ENCODE data around the gene SOX6.

GRCh38 chr11:15968461-15969130 is 387.8 kb downstream of the SOX6 start:
- TF ChIP-seq CTCF (conservative IDR thresholded peaks at IDR 0.05; ENCODE audit: low read length) (no peak), EZH2phosphoT487 (IDR thresholded peaks at IDR 0.05; ENCODE audit: borderline replicate concordance) (no peak)

All from Loucy (cell line).